ENCODE data around the gene OR6S1.

DNA sequence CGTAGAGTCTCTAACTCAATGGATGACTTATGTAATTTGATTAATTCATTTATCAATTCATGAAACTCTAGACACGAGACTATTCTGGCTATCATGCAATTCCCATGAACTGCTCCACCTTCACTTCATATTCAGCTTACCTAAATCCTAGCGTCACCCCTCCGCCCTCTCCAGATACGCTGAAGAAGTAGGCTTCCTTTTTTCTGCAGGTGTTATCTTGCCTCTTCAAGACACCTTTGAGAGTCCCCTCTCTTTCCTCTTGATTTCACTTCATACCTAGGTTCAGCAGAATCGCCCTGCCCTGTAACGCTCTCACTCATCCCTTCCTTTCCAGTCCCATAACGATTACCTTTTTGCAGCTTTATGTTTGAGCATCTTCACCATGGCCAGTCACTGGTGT, 38.9 kb upstream of the OR6S1 start:
- TF ChIP-seq, protein P1, sequence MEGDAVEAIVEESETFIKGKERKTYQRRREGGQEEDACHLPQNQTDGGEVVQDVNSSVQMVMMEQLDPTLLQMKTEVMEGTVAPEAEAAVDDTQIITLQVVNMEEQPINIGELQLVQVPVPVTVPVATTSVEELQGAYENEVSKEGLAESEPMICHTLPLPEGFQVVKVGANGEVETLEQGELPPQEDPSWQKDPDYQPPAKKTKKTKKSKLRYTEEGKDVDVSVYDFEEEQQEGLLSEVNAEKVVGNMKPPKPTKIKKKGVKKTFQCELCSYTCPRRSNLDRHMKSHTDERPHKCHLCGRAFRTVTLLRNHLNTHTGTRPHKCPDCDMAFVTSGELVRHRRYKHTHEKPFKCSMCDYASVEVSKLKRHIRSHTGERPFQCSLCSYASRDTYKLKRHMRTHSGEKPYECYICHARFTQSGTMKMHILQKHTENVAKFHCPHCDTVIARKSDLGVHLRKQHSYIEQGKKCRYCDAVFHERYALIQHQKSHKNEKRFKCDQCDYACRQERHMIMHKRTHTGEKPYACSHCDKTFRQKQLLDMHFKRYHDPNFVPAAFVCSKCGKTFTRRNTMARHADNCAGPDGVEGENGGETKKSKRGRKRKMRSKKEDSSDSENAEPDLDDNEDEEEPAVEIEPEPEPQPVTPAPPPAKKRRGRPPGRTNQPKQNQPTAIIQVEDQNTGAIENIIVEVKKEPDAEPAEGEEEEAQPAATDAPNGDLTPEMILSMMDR (IDR thresholded peaks at IDR 0.05; ENCODE audit: low read depth, low read length, missing input control): no peak
- TF ChIP-seq GABPA (IDR thresholded peaks at IDR 0.05 in 1 of 2, conservative IDR thresholded peaks at IDR 0.05 in 1 of 2): no peak
